PC-9 (cell line): ENCODE results near the gene KIF2C. TPM values are rescaled to one million over a fixed set of nuclear protein-coding genes. Genes with fewer than 3 reads are reported as not detected.

Experiments used
- BruUV-seq: library from RNA; stranded (reverse); fragments of 400-500 nt; replicated peaks from 2 replicates; lab custom pipeline; 2021; lab: Mats Ljungman, UMichigan
- CTCF ChIA-PET: fragments of 300-600 bp; sonication (Branson Sonifier 250); formaldehyde crosslinking; loops from one replicate; lab custom pipeline; 2022; ENCODE audit warnings: antibody characterized with exemption; lab: Charles Lee
- POLR2A ChIA-PET: fragments of 300-600 bp; sonication (Branson Sonifier 250); formaldehyde crosslinking; loops from one replicate; lab custom pipeline; 2022; ENCODE audit warnings: antibody characterized with exemption; ENCODE audit not compliant: unreplicated experiment; lab: Charles Lee
- DNase-seq, 2 experiments: peaks; one replicate each; pipeline versions ENCODE4 v3.0.0 to v3.0.0-alpha.2; 2015 to 2022; ENCODE audit warnings: mixed read lengths in 1 of 2
- H2AFZ ChIP-seq: fragments of 200-600 bp; sonication (generic); 2 replicates; pipeline ENCODE4 v1.8.1; 2017; ENCODE audit warnings: antibody characterized with exemption
- H3F3A ChIP-seq: fragments of 200-600 bp; sonication (generic); 2 replicates; pipeline ENCODE4 v1.8.1; 2017; ENCODE audit warnings: antibody characterized with exemption, mild to moderate bottlenecking, low read depth; ENCODE audit not compliant: insufficient read depth
- H3K27ac ChIP-seq: fragments of 200-600 bp; sonication (generic); 2 replicates; pipeline ENCODE4 v1.6.1; 2016; ENCODE audit warnings: mixed run types
- H3K27me3 ChIP-seq: fragments of 200-600 bp; sonication (generic); 2 replicates; pipeline ENCODE4 v1.6.1; 2016; ENCODE audit warnings: low read depth, mixed run types; ENCODE audit not compliant: insufficient read depth
- H3K36me3 ChIP-seq: fragments of 200-600 bp; sonication (generic); 2 replicates; pipeline ENCODE4 v1.6.1; 2016; ENCODE audit warnings: low read depth, mixed run types
- H3K4me1 ChIP-seq: fragments of 200-600 bp; sonication (generic); replicated peaks from 2 replicates; pipeline ENCODE4 v1.6.1; 2016; ENCODE audit warnings: mixed run types; ENCODE audit not compliant: insufficient read depth
- H3K4me2 ChIP-seq: fragments of 200-600 bp; sonication (generic); 2 replicates; pipeline ENCODE4 v1.6.1; 2017; ENCODE audit warnings: mixed run types
- H3K4me3 ChIP-seq: fragments of 200-600 bp; sonication (generic); 2 replicates; pipeline ENCODE4 v1.6.1; 2016; ENCODE audit warnings: mixed run types
- H3K79me2 ChIP-seq: fragments of 200-600 bp; sonication (generic); 2 replicates; pipeline ENCODE4 v1.6.1; 2017; ENCODE audit warnings: low read depth, mixed run types
- H3K9me2 ChIP-seq: fragments of 200-600 bp; sonication (generic); 2 replicates; pipeline ENCODE4 v1.8.1; 2017; ENCODE audit warnings: mild to moderate bottlenecking; ENCODE audit not compliant: insufficient read depth
- H3K9me3 ChIP-seq: fragments of 200-600 bp; sonication (generic); 2 replicates; pipeline ENCODE4 v1.8.1; 2016; ENCODE audit warnings: low read depth; ENCODE audit not compliant: insufficient read depth
- H4K20me1 ChIP-seq: fragments of 200-600 bp; sonication (generic); 2 replicates; pipeline ENCODE4 v1.8.1; 2017; ENCODE audit not compliant: insufficient read depth
- CTCF ChIP-seq: fragments of 200-600 bp; sonication (generic); conservative IDR thresholded peaks from 2 replicates; pipeline ENCODE4 v1.6.1; 2017; ENCODE audit warnings: mixed run types, antibody characterized with exemption, mild to moderate bottlenecking, moderate library complexity
- EZH2 ChIP-seq: fragments of 200-600 bp; sonication (generic); IDR thresholded peaks from 2 replicates; pipeline ENCODE4 v1.8.0; 2017; ENCODE audit warnings: antibody characterized with exemption, low read depth
- intact Hi-C: fragments of 100-400 bp; cut with micrococcal nuclease; formaldehyde crosslinking; loops from one replicate; pipeline ENCODE4 v1.10.0; 2022; ENCODE audit not compliant: unreplicated experiment
- total RNA-seq: library from RNA; stranded (reverse); gene quantifications from 2 replicates; pipeline ENCODE4 v1.2.3, GENCODE V29; 2021

The KIF2C gene
- total RNA-seq, 1 experiment from 2014 or later: 119 TPM

DNA sequence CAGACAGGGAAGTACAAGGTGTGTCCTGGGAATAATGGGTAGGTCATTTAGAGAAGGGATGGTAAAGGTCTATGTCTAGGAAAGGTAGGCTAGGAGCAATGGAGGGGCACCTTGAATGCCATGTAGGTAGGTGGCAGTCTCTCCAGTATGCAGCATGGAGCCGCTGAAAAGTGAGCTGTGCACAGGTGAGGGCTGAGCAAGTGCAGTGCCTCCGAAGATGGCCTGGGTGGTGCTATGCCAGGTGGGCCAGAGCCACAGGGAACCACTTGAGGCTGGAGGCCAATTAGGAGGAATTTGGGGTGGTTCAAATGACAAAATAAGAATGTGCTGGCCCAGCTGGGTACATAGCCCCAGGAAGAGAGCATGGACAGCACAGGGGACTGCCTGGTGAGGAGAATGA, 33.7 kb upstream of the KIF2C start:
- no peak for DNase-seq
- Histone ChIP-seq H3K4me1 (peaks cover 64% of the 10 kb centered on the region), H2AFZ (no peak overlapping the region), H3K9me2 (no peaks in the 10 kb centered on the region), H3K79me2 (no peaks in the 10 kb centered on the region), H3K27me3 (no peaks in the 10 kb centered on the region), H3K27ac (no peak overlapping the region), H3K36me3 (no peaks in the 10 kb centered on the region), H4K20me1 (no peaks in the 10 kb centered on the region), H3F3A (peaks cover 29% of the 10 kb centered on the region), H3K9me3 (no peaks in the 10 kb centered on the region), H3K4me3 (no peak overlapping the region), H3K4me2 (no peak overlapping the region)
- POLR2A ChIA-PET: no interaction called here
- no TSS peak for BruUV-seq
- intact Hi-C loops: no loop called here
- TF ChIP-seq CTCF: no peak
- TF ChIP-seq EZH2: no peak
- CTCF ChIA-PET: no interaction called here

DNA sequence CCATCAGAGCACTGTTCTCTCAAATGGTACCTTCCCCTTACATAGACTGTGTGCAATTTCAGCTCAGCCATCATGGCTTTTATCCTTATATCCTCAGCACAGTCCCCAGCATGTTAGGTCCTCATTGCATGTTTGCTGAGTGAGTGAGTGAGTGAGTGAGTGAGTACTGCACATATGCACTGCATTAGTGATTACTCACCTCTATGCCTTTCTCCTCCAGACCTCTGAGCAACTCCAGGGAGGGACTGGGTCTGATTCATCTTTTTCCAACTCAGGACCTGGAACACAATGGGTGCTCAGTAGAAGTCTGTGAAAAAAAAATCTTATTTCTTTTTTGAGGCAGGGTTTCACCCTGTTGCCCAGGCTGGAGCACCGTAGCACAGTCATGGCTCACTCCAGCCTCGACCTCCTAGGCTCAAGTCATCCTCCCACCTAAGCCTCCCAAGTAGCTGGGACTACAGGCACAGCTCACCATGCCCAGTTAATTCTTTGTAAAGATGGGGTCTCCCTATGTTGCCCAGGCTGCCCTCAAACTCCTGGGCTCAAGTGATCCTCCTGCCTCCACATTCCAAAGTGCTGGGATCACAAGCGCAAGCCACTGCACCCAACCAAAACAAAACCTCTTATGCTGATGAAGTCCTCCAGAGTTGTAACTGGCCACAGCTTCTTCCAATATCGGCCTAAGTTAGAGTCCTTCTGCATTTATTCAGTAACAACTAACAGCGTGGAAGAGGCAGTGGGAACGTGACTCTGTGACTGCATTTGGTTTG, 32.3 kb upstream of the KIF2C start:
- no peaks in the 10 kb centered on the region for H3K36me3 ChIP-seq
- BruUV-seq: no TSS peak
- H3K9me2 ChIP-seq: no peaks in the 10 kb centered on the region
- peaks cover 21% of the 10 kb centered on the region for H3F3A ChIP-seq
- ChIA-PET CTCF (interaction anchor here (0.6 kb wide), 1 partner anchor 421 kb away, joined by 8 read pairs; no protein-coding TSS in a partner anchor), POLR2A (interaction anchor here (1.0 kb wide), 1 partner anchor 14 kb away, joined by 4 read pairs; no protein-coding TSS in a partner anchor)
- peak; percentile 42 to 90 for DNase-seq
- no peaks in the 10 kb centered on the region for H4K20me1 ChIP-seq
- peak overlapping the region; percentile 85 for H3K27ac ChIP-seq
- H3K9me3 ChIP-seq: no peaks in the 10 kb centered on the region
- no peak overlapping the region for H3K4me3 ChIP-seq
- H3K4me2 ChIP-seq: peak overlapping the region; percentile 64
- H2AFZ ChIP-seq: no peak overlapping the region
- no peak for TF ChIP-seq EZH2
- no peak for TF ChIP-seq CTCF
- H3K4me1 ChIP-seq: peaks cover 54% of the 10 kb centered on the region
- intact Hi-C loops: no loop called here
- no peaks in the 10 kb centered on the region for H3K79me2 ChIP-seq
- H3K27me3 ChIP-seq: no peaks in the 10 kb centered on the region

DNA sequence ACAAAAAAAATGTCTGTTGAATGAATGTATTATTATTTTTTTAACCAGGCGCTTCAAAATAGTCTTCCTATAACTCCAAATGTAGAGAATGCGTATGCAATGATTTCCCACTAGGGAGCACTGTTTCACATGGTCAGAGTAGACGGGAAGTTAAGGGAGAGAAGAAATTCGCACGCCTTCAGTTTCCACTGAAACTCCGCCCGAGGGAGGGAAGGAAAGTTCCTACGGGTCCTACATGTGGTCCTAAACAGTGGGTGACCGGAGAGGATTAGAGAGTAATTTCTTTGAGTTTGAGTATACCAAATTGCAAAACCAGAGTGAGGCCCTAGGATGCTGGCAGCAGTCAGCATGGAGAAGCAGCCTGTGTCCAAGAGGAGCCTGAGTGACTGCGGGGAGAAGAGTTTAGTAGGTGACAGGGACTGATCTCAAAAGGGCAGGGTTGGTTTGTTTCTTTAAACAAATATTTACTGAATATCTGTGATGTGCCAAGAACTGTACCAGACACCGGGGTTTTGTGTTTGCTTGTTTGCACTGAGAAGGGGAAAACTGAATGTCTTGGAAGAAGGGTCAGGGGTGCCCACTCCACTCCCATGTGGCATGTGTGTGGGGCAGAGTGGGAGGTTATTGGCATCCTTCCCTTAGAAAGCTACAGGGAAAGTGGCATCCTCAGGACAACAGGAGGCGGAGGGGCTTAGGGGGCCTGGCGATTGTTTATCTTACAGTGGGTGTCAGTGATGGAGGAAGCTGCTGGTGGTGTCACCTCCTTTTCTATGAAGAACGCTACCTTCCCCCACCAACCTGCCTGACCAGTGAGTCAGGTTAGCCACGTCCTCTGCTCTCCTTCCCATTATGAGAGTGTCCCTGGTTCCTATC, 31.4 kb upstream of the KIF2C start:
- Histone ChIP-seq H3K9me2 (no peaks in the 10 kb centered on the region), H3K4me2 (peak overlapping the region; percentile 64), H3K4me1 (peaks cover 56% of the 10 kb centered on the region), H3K27me3 (no peaks in the 10 kb centered on the region), H3K79me2 (no peaks in the 10 kb centered on the region), H3K9me3 (no peaks in the 10 kb centered on the region), H3K36me3 (no peaks in the 10 kb centered on the region), H4K20me1 (no peaks in the 10 kb centered on the region), H3K27ac (peak overlapping the region; percentile 85), H3K4me3 (peak overlapping the region; percentile 8; the same call in 1 of the 2 replicates), H3F3A (peaks cover 24% of the 10 kb centered on the region), H2AFZ (no peak overlapping the region)
- intact Hi-C loops: no loop called here
- ChIA-PET POLR2A (no interaction called here), CTCF (no interaction called here)
- peak in 1 of 2 experiments; percentile 65 for DNase-seq
- no TSS peak for BruUV-seq
- TF ChIP-seq CTCF (peak; percentile 59), EZH2 (no peak)
